Activated CD4-positive, alpha-beta T cell treated with anti-CD3 and anti-CD28 coated beads, Interleukin-2, amount 50 U/mL, for 16 hours (primary cell): ENCODE measurements around the gene ARPC2.

ENCODE experiments used
- DNase-seq: peaks from one replicate; pipeline ENCODE4 v3.0.0-alpha.2; 2020

Gene ARPC2

GRCh38 chr2:218291318-218292047 lies 74.5 kb downstream of the ARPC2 start:
- DNase-seq = no peak

- peak; percentile 77 for DNase-seq
Measured at GRCh38 chr2:218292048-218293014, 75.3 kb downstream of the ARPC2 start, which contains the start of gene TMBIM1. TSS of gene TMBIM1 (minus strand) at chr2:218292503. CDS start at chr2:218282141, 10,362 bp downstream.

- no peak for DNase-seq
Measured at GRCh38 chr2:218293715-218294429, 76.9 kb downstream of the ARPC2 start.

GRCh38 chr2:218294430-218295022 lies 77.5 kb downstream of the ARPC2 start:
- no peak for DNase-seq

GRCh38 chr2:218295029-218295428 lies 78.0 kb downstream of the ARPC2 start:
- no peak for DNase-seq

GRCh38 chr2:218296200-218296599 lies 79.2 kb downstream of the ARPC2 start:
- no peak for DNase-seq

GRCh38 chr2:218296847-218297246 lies 79.9 kb downstream of the ARPC2 start:
- no peak for DNase-seq

GRCh38 chr2:218298314-218298875 lies 81.4 kb downstream of the ARPC2 start:
- no peak for DNase-seq

GRCh38 chr2:218300141-218300540 lies 83.2 kb downstream of the ARPC2 start:
- no peak for DNase-seq

GRCh38 chr2:218301176-218301819 lies 84.3 kb downstream of the ARPC2 start:
- peak; percentile 91 for DNase-seq
